Stimulated activated memory B cell treated with anti-CD40 and anti-IgM and Interleukin-4, amounts not matched to agents 10 μg/mL and 1 μg/mL and 100 μg/mL, for 72 hours (primary cell): Measurements from ENCODE around the gene ARFGEF3.

Experiments
- ATAC-seq: fragments of 150-1000 bp; cut with Tn5 transposase; 2 replicates; pipeline ENCODE4 v1.10.0; 2021
- H3K27ac Mint-ChIP-seq: one replicate; pipeline ENCODE4 v1.8.0; 2022; ENCODE audit warnings: mild to moderate bottlenecking, mixed read lengths
- H3K27me3 Mint-ChIP-seq: one replicate; pipeline ENCODE4 v1.8.0; 2022; ENCODE audit warnings: mixed read lengths
- H3K36me3 Mint-ChIP-seq: one replicate; pipeline ENCODE4 v1.8.0; 2022; ENCODE audit warnings: mixed read lengths
- H3K4me1 Mint-ChIP-seq: one replicate; pipeline ENCODE4 v1.8.0; 2022; ENCODE audit warnings: mixed read lengths
- H3K4me3 Mint-ChIP-seq: one replicate; pipeline ENCODE4 v1.8.0; 2022; ENCODE audit warnings: mild to moderate bottlenecking, moderate library complexity, mixed read lengths
- H3K9me3 Mint-ChIP-seq: one replicate; pipeline ENCODE4 v1.8.0; 2022; ENCODE audit warnings: mixed read lengths

Gene ARFGEF3

GRCh38 chr6:138258991-138259390 lies 97.3 kb downstream of the ARFGEF3 start:
- ATAC-seq: no peak
- no peak overlapping the region for H3K4me3 Mint-ChIP-seq
- no peaks in the 10 kb centered on the region for H3K9me3 Mint-ChIP-seq
- H3K27me3 Mint-ChIP-seq: peaks cover 32% of the 10 kb centered on the region
- H3K36me3 Mint-ChIP-seq: no peaks in the 10 kb centered on the region
- no peak overlapping the region for H3K27ac Mint-ChIP-seq
- H3K4me1 Mint-ChIP-seq: no peaks in the 10 kb centered on the region

- no peaks in the 10 kb centered on the region for H3K4me1 Mint-ChIP-seq
- H3K9me3 Mint-ChIP-seq: no peaks in the 10 kb centered on the region
- no peak for ATAC-seq
- no peak overlapping the region for H3K27ac Mint-ChIP-seq
- H3K36me3 Mint-ChIP-seq: no peaks in the 10 kb centered on the region
- H3K27me3 Mint-ChIP-seq: peaks cover 30% of the 10 kb centered on the region
- no peak overlapping the region for H3K4me3 Mint-ChIP-seq
These were observed 99.5 kb downstream of the ARFGEF3 start for GRCh38 chr6:138261116-138261780.

DNA sequence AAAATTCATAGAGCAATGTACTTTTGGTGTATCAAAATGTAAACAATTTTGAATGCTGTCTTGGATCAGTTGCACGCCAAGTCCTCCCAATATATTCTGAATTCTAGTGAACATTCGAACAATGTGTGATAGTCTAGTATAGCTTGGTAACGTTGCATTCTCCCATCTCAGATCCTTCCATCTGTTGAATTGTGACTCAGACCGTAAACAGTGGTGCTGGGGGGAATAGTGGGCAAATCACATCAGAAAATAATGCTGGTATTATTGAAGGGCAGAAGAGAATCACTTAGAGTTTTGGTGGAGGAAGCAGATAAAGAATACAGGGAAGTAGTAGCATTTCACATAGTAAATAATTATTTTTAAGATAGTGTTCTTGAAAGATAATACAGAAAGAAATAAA lies 102.2 kb downstream of the ARFGEF3 start:
- no peak overlapping the region for H3K4me3 Mint-ChIP-seq
- H3K4me1 Mint-ChIP-seq: no peaks in the 10 kb centered on the region
- no peaks in the 10 kb centered on the region for H3K36me3 Mint-ChIP-seq
- H3K27me3 Mint-ChIP-seq: peaks cover 35% of the 10 kb centered on the region
- H3K9me3 Mint-ChIP-seq: no peaks in the 10 kb centered on the region
- H3K27ac Mint-ChIP-seq: no peak overlapping the region
- no peak for ATAC-seq

DNA sequence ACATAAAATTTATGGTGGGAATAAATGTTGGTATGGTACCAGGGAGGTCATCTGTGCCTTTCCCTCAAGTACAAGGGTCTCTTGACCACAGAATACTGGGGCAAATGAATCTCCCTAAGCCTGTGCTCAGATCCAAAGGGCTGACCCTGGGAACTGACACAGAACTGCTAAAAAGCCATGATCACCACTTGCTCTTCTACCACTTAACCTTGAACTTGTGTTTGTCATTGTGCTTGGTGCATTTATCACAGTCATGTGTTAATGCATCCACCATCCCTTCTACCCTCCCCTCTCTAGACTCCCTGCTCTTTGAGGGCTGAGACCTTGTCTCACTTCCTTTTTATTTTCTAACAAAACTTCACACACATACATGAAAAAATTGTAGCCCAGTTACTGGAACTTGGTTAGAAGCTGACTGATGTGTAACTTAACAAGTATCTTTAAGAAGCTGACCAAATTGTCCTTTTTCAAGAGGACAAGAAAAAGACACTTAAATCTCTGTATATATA lies 102.7 kb downstream of the ARFGEF3 start:
- Mint-ChIP-seq H3K9me3 (no peaks in the 10 kb centered on the region), H3K27me3 (peaks cover 35% of the 10 kb centered on the region), H3K27ac (no peak overlapping the region), H3K4me3 (no peak overlapping the region), H3K36me3 (no peaks in the 10 kb centered on the region), H3K4me1 (no peaks in the 10 kb centered on the region)
- ATAC-seq: peak; percentile 62

DNA sequence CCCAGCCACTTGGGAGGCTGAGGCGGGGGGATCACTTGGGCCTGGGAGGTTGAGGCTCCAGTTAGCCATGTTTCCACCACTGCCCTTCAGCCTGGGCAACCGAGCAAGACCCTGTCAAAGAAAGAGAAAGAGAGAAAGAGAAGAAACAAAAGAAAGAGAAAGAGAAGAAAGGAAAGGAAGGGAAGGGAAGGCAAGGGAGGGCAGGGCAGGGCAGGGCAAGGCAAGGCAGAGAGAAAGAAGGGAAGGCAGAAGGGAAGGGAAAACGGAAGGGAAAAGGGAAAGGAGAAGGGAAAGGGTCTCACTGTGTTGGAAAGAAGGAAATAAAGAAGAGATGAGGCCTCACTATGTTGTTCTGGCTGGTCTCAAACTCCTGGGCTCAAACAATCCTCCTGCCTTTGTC lies 104.4 kb downstream of the ARFGEF3 start:
- Mint-ChIP-seq H3K9me3 (no peaks in the 10 kb centered on the region), H3K4me1 (no peaks in the 10 kb centered on the region), H3K36me3 (no peaks in the 10 kb centered on the region), H3K27me3 (peaks cover 26% of the 10 kb centered on the region), H3K4me3 (no peak overlapping the region), H3K27ac (no peak overlapping the region)
- ATAC-seq: no peak

DNA sequence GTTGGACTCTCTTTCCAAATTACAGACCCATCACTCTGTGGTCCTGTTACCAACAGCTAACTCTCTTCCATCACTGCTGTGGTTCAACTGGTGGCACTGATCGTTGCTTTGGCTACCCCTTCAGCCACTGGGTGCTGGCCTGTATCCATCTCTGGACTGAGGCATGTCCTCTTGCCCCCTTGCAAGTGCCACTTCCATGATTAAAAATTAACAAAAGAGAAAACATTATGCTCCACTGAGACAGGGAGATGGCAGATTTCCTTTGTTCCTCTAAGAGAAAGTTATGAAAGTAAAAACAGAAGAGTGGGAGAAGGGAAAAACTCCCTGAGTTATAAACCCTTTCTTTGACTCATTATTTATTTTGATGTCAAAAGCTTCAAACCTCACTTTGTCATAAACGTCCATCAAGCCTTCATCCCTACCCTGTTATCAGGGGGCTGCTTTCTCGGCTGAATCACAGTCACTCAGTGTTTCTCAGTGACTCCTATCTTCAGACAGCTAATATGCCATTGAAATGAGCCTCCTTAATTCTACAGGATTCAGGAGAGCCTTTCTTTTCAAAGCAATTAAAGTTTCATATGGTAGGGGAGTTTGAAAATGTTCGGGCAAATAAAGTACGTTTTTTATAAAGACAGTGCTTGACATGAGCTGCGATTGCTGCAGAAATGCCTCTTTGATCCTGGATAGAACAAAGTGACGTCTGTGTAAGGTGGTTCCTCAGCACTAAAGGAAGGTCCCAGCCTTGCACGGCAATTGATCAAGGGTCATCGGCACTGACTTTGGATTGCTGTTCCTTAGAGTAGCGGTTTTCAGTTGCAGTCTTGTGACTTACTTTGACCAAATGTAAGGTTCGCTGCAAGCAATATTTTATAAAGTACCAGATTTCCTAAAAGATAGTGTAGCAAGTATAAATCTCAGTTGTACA lies 106.5 kb downstream of the ARFGEF3 start:
- Mint-ChIP-seq H3K4me3 (no peak overlapping the region), H3K4me1 (no peaks in the 10 kb centered on the region), H3K36me3 (no peaks in the 10 kb centered on the region), H3K27me3 (peaks cover 26% of the 10 kb centered on the region), H3K9me3 (no peaks in the 10 kb centered on the region), H3K27ac (no peak overlapping the region)
- ATAC-seq: no peak

DNA sequence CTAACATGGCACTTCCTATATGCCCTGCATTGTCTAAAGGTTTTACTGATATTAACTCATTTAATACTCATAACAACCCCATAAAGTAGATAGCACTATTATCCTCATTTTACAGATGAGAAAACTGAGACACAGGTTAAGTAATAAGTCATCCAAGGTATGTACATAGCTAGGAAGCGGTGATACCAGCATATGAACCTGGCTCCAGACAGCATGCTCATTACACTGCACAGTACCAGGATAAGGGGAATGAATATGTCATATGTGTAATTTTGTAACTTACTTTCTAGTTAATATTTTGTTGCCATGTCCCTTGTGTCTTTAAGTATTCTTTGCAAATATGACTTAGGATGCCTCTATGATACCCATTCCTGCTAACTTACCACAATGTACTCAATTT lies 109.7 kb downstream of the ARFGEF3 start:
- Mint-ChIP-seq H3K36me3 (no peaks in the 10 kb centered on the region), H3K4me3 (no peak overlapping the region)

DNA sequence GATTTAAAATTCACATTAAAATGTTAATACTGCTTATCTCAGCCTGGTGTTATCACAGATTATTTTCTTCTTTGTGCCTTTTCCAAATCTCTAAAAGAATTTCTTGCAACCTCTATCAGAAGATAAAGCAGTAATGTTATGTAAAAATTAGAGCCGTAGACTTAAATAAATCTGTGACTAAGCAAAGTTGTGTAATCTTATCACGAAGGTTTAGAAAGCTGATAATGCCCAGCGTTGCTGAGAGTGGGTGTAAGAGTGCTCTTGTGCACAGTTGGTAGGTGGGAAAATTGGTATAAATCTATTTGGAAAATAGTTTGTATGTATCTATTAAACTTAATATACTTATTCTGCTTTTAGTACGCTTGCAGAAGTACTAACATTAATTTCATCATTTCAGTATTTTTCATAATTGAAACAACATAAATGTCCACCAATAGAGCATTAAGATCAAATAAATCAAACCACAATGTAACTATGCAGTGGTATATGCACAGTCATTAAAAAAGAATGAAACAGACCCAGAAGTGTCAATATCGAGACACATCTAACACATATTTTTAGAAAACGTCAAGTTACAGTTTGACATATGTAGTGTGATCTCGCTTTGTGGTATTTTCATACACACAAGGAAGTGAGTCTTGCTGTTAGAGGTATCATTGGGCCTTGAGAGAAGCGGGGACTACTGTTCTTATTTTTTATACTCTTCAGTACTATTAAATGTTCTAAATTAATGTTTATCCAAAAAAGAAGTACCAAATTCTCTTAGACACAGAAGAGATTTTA lies 111.0 kb downstream of the ARFGEF3 start:
- no peak for ATAC-seq
- peaks cover 11% of the 10 kb centered on the region for H3K27me3 Mint-ChIP-seq
- no peak overlapping the region for H3K27ac Mint-ChIP-seq
- no peak overlapping the region for H3K4me3 Mint-ChIP-seq
- H3K9me3 Mint-ChIP-seq: no peaks in the 10 kb centered on the region
- no peaks in the 10 kb centered on the region for H3K4me1 Mint-ChIP-seq
- no peaks in the 10 kb centered on the region for H3K36me3 Mint-ChIP-seq

More for the DNA sequence above, 109.7 kb downstream of the ARFGEF3 start:
- peaks cover 11% of the 10 kb centered on the region for H3K27me3 Mint-ChIP-seq
- no peak for ATAC-seq
- no peak overlapping the region for H3K27ac Mint-ChIP-seq
- no peaks in the 10 kb centered on the region for H3K4me1 Mint-ChIP-seq
- H3K9me3 Mint-ChIP-seq: no peaks in the 10 kb centered on the region

DNA sequence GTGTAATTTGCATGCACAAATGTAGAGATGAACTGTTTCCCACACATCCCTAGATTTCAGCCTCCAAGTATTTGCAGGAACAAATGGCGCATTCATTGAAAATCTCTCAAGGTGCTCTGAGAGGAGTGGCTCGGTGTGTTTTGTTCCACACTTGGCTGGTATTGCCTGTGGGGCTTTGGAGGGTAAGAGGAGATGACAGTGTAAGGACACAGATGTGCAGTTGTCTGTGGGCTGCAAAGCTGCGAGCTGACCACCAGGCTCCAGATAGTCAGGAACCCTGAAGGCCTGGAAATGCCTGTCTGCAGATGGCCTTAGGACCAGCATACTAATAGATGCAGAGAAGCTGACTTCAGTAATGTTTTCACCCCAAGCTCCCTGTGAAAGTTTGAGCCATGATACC lies 114.2 kb downstream of the ARFGEF3 start:
- no peaks in the 10 kb centered on the region for H3K9me3 Mint-ChIP-seq
- H3K4me3 Mint-ChIP-seq: no peak overlapping the region
- no peak overlapping the region for H3K27ac Mint-ChIP-seq
- no peak for ATAC-seq
- no peaks in the 10 kb centered on the region for H3K4me1 Mint-ChIP-seq
- no peaks in the 10 kb centered on the region for H3K36me3 Mint-ChIP-seq
- H3K27me3 Mint-ChIP-seq: no peaks in the 10 kb centered on the region

DNA sequence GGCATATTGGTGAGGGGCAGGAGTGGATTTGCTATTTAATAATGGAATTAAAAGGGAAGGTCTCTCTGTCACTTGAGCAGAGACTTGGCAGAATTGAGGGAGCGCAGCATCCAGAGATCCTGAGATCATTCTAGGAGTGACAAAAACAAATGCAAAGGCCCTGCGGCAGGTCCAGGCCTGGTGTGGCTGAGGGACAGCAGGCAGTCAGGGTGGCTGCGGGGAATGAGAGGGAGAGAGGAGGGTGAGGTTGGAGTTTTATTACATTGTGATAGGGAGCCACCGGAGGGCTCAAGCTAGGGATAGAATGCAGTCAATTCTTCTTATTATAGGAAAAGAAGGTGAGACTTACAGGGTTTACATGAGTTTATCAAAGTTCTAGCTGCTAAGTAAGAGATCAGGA lies 116.1 kb downstream of the ARFGEF3 start:
- no peak overlapping the region for H3K4me3 Mint-ChIP-seq
- no peaks in the 10 kb centered on the region for H3K4me1 Mint-ChIP-seq
- H3K27me3 Mint-ChIP-seq: no peaks in the 10 kb centered on the region
- ATAC-seq: no peak
- no peaks in the 10 kb centered on the region for H3K36me3 Mint-ChIP-seq
- H3K9me3 Mint-ChIP-seq: no peaks in the 10 kb centered on the region
- no peak overlapping the region for H3K27ac Mint-ChIP-seq

DNA sequence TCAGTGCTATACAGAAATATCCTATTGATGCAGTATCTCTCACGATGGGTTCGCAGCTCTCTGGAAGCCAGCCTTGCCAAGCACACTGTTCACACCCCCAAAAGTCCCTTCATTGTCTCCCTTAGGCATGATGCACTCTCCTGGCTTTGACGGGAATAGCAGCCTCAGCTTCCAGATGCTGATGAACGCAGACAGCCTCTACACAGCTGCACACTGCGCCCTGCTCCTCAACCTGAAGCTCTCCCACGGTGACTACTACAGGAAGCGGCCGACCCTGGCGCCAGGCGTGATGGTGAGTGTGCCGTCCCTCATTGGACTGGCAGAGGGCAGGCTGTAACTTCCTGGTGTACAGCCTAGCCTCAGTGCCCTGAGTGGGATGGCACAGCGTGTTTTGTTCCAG lies 116.6 kb downstream of the ARFGEF3 start:
- Mint-ChIP-seq H3K9me3 (no peaks in the 10 kb centered on the region), H3K27me3 (no peaks in the 10 kb centered on the region), H3K4me3 (no peak overlapping the region), H3K27ac (no peak overlapping the region), H3K36me3 (no peaks in the 10 kb centered on the region), H3K4me1 (no peaks in the 10 kb centered on the region)
- ATAC-seq: no peak

DNA sequence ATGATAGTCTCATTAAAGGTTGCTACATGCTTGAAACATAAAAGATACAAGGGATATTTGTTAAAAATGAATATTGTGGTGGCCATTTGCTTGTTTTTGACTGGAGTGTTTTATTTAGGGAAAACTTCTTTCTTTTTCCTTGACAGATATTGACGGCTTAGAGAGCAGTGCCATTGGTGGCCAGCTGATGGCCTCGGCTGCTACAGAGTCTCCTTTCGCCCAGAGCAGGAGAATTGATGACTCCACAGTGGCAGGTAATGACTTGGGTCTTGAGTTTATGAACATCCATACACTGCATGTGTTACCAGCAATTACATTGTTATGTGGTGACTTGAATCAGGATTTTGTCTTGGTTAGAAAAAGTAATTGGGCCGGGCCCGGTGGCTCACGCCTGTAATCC lies 124.1 kb downstream of the ARFGEF3 start:
- H3K27ac Mint-ChIP-seq: no peak overlapping the region
- no peaks in the 10 kb centered on the region for H3K36me3 Mint-ChIP-seq
- peaks cover 8% of the 10 kb centered on the region for H3K4me1 Mint-ChIP-seq
- ATAC-seq: no peak
- no peak overlapping the region for H3K4me3 Mint-ChIP-seq
- peaks cover 12% of the 10 kb centered on the region for H3K27me3 Mint-ChIP-seq
- no peaks in the 10 kb centered on the region for H3K9me3 Mint-ChIP-seq

DNA sequence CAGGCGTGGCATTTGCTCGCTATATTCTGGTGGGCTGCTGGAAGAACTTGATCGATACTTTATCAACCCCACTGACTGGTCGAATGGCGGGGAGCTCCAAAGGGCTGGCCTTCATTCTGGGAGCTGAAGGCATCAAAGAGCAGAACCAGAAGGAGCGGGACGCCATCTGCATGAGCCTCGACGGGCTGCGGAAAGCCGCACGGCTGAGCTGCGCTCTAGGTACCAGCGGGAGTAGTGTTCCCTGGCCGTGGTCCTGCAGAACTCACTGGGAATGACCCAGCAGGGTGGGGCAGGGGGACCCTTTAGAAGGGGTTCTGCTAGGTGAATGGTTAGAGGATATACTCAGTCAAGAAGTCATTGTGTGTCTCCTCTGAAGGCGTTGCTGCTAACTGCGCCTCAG lies 125.0 kb downstream of the ARFGEF3 start:
- Mint-ChIP-seq H3K9me3 (no peaks in the 10 kb centered on the region), H3K27me3 (peaks cover 12% of the 10 kb centered on the region), H3K4me3 (no peak overlapping the region), H3K36me3 (no peaks in the 10 kb centered on the region), H3K4me1 (peaks cover 8% of the 10 kb centered on the region), H3K27ac (no peak overlapping the region)
- ATAC-seq: no peak

DNA sequence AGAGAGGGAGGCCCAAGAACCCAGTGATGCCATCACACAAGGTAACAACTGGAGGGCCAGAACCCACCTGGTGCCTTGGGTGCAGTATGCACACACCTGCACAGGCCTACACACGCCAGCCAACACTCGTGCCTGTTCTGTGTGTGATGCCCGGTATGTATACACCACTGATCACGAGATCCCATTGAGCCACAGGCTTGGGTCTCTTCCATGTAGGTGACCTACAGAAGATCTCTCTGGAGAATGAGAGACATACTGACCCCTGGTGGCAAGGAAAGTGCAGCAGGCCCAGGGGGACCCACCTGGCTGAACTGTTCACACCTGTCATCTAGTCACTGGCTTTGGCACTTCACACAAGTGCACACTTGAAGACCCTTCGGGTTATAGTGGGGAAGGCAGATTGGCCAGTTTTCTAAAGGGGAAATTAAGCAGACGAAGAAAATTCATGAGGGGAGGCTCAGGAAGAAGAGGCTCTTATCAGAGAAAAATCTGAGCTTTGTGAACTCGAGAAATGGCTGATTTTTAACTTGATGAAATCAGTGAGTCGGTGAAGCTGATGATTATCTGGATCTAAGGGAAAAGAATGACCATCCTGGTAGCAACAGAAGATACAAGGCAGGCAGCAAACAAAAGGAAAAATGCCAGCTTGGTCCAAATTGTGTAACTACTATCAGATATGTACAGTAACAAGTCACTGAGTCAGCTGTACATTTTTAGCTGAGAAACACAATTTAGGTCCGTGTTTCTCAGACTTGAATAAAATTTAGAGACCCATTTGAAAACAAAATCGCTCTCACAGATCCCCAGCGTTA lies 125.6 kb downstream of the ARFGEF3 start:
- Mint-ChIP-seq H3K4me3 (no peak overlapping the region), H3K27me3 (peaks cover 12% of the 10 kb centered on the region), H3K36me3 (no peaks in the 10 kb centered on the region), H3K27ac (no peak overlapping the region), H3K4me1 (peaks cover 8% of the 10 kb centered on the region), H3K9me3 (no peaks in the 10 kb centered on the region)
- peak; percentile 42 for ATAC-seq
